ENCODE measurements around the gene B3GAT1.

- TF ChIP-seq EZH2phosphoT487 (IDR thresholded peaks at IDR 0.05; ENCODE audit: low read depth) = no peak
- no peak for TF ChIP-seq CTCF (IDR thresholded peaks at IDR 0.05; ENCODE audit: low read depth, low read length)
Observed at GRCh38 chr11:134347441-134347840, 64.6 kb downstream of the B3GAT1 start.

Measured in OCI-LY3 (cell line).